ENCODE measurements around the gene ALPP.

The ALPP gene

GRCh38 chr2:232345251-232345650 lies 33.3 kb upstream of the ALPP start:
- Histone ChIP-seq H3F3A (ENCODE audit: insufficient read depth, low read length) (no peaks in the 10 kb centered on the region), H3K4me1 (ENCODE audit: insufficient read depth, low read length, severe bottlenecking) (no peaks in the 10 kb centered on the region), H3K9me3 (ENCODE audit: low read length) (no peaks in the 10 kb centered on the region), H3K4me3 (ENCODE audit: low read depth, low read length, poor library complexity, severe bottlenecking) (no peak overlapping the region), H3K9me2 (ENCODE audit: low read depth, low read length) (no peaks in the 10 kb centered on the region), H3K27me3 (ENCODE audit: insufficient read depth, low read length) (0 out of 2 replicates have a peak, but pooled peaks cover 4% of the 10 kb centered on the region), H3K4me2 (ENCODE audit: low read length) (no peak overlapping the region), H3K79me2 (ENCODE audit: insufficient read depth, low read length) (no peaks in the 10 kb centered on the region), H3K36me3 (ENCODE audit: insufficient read depth, low read length) (no peaks in the 10 kb centered on the region), H2AFZ (ENCODE audit: low read length) (no peak overlapping the region), H4K20me1 (ENCODE audit: insufficient read depth, low read length) (no peaks in the 10 kb centered on the region), H3K27ac (ENCODE audit: low read depth, low read length, poor library complexity, severe bottlenecking) (no peak overlapping the region), H3K9ac (ENCODE audit: low read length) (no peak overlapping the region)
- no peak for TF ChIP-seq CTCF (IDR thresholded peaks at IDR 0.05; ENCODE audit: low read length)
- TF ChIP-seq EZH2 (IDR thresholded peaks at IDR 0.05; ENCODE audit: borderline replicate concordance, low read length), result no peak

GRCh38 chr2:232347369-232347768 lies 31.2 kb upstream of the ALPP start:
- Histone ChIP-seq H3K27me3 (ENCODE audit: insufficient read depth, low read length) (0 out of 2 replicates have a peak, but pooled peaks cover 4% of the 10 kb centered on the region), H3K9me2 (ENCODE audit: low read depth, low read length) (no peaks in the 10 kb centered on the region), H3K36me3 (ENCODE audit: insufficient read depth, low read length) (no peaks in the 10 kb centered on the region), H3K4me2 (ENCODE audit: low read length) (no peak overlapping the region), H3K9me3 (ENCODE audit: low read length) (no peaks in the 10 kb centered on the region), H3K4me3 (ENCODE audit: low read depth, low read length, poor library complexity, severe bottlenecking) (no peak overlapping the region), H3K79me2 (ENCODE audit: insufficient read depth, low read length) (no peaks in the 10 kb centered on the region), H3K27ac (ENCODE audit: low read depth, low read length, poor library complexity, severe bottlenecking) (no peak overlapping the region), H3K9ac (ENCODE audit: low read length) (no peak overlapping the region), H2AFZ (ENCODE audit: low read length) (no peak overlapping the region), H4K20me1 (ENCODE audit: insufficient read depth, low read length) (no peaks in the 10 kb centered on the region), H3K4me1 (ENCODE audit: insufficient read depth, low read length, severe bottlenecking) (no peaks in the 10 kb centered on the region), H3F3A (ENCODE audit: insufficient read depth, low read length) (no peaks in the 10 kb centered on the region)
- no peak for TF ChIP-seq EZH2 (IDR thresholded peaks at IDR 0.05; ENCODE audit: borderline replicate concordance, low read length)
- no peak for TF ChIP-seq CTCF (IDR thresholded peaks at IDR 0.05; ENCODE audit: low read length)

GRCh38 chr2:232348936-232349335 lies 29.6 kb upstream of the ALPP start:
- 0 out of 2 replicates have a peak, but pooled peaks cover 4% of the 10 kb centered on the region for H3K27me3 ChIP-seq (ENCODE audit: insufficient read depth, low read length)
- H4K20me1 ChIP-seq (ENCODE audit: insufficient read depth, low read length), result no peaks in the 10 kb centered on the region
- H3K4me1 ChIP-seq (ENCODE audit: insufficient read depth, low read length, severe bottlenecking), result no peaks in the 10 kb centered on the region
- H3K36me3 ChIP-seq (ENCODE audit: insufficient read depth, low read length), result no peaks in the 10 kb centered on the region
- H3K9me3 ChIP-seq (ENCODE audit: low read length), result no peaks in the 10 kb centered on the region
- H3K4me2 ChIP-seq (ENCODE audit: low read length), result no peak overlapping the region
- no peaks in the 10 kb centered on the region for H3K9me2 ChIP-seq (ENCODE audit: low read depth, low read length)
- no peaks in the 10 kb centered on the region for H3F3A ChIP-seq (ENCODE audit: insufficient read depth, low read length)
- no peak for TF ChIP-seq EZH2 (IDR thresholded peaks at IDR 0.05; ENCODE audit: borderline replicate concordance, low read length)
- no peak for TF ChIP-seq CTCF (IDR thresholded peaks at IDR 0.05; ENCODE audit: low read length)
- no peak overlapping the region for H3K4me3 ChIP-seq (ENCODE audit: low read depth, low read length, poor library complexity, severe bottlenecking)
- no peak overlapping the region for H3K9ac ChIP-seq (ENCODE audit: low read length)
- H3K27ac ChIP-seq (ENCODE audit: low read depth, low read length, poor library complexity, severe bottlenecking), result no peak overlapping the region
- no peak overlapping the region for H2AFZ ChIP-seq (ENCODE audit: low read length)
- no peaks in the 10 kb centered on the region for H3K79me2 ChIP-seq (ENCODE audit: insufficient read depth, low read length)
